GM21367 (cell line): ENCODE measurements around the gene MADD.

Experiments
- ATAC-seq: cut with Tn5 transposase; IDR thresholded peaks from one replicate; pipeline ENCODE4 v1.9.1; 2021; ENCODE audit not compliant: unreplicated experiment

The MADD gene

GRCh38 chr11:47336595-47336994, 66.7 kb downstream of the MADD start:
- ATAC-seq: no peak

DNA sequence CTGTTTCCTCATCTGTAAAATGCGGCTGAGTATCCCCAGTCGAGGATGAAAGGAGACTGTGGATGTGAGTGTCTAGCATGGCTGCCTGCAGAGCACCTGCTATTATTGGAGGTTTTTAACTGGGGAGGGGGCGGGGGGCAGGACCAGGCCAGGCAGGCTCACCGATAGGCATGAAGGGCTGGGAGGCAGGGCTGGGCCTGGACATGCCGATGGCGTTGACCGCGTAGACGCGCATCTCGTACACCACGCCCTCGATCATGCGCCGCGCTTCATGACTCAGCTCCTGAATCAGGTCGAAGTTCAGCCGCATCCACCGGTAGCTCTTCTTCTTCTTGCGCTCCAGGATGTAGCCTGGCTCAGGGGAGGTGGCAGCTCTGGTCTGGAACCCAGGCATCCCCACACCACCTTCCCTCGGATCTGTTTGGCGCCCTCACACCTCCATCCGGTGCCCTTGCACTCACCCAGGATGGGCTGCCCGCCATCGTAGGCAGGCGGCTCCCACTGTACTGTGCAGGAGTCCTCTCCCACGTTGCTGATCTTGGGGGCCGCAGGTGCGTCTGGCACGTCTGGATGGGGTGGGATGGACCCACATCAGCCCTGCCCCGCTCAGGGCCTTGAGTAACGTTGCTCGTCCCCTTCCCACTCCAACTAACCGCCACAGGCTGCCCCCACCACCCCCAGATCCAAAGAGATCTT, 67.4 kb downstream of the MADD start:
- ATAC-seq: no peak

- ATAC-seq: no peak
These were observed 68.7 kb downstream of the MADD start for GRCh38 chr11:47338396-47339241.

DNA sequence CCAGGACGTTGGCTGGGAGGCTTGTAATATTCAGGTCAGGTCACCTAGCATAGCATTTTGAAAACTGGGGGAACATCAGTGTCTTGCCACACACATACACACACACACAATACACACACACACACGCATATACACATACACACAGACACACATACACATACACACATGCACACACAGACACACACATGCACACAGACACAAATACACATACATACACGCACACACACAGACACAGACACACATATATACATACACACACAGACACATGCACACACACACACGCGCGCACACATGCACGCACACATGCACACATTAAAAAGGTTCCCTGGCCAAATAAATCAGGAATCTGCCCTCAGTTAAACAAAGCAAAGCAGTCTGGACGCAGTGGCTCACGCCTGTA, 70.1 kb downstream of the MADD start:
- no peak for ATAC-seq

- ATAC-seq: no peak
These were observed 71.2 kb downstream of the MADD start for GRCh38 chr11:47340980-47341775.

- ATAC-seq: no peak
These were observed 72.3 kb downstream of the MADD start for GRCh38 chr11:47342036-47342803.

DNA sequence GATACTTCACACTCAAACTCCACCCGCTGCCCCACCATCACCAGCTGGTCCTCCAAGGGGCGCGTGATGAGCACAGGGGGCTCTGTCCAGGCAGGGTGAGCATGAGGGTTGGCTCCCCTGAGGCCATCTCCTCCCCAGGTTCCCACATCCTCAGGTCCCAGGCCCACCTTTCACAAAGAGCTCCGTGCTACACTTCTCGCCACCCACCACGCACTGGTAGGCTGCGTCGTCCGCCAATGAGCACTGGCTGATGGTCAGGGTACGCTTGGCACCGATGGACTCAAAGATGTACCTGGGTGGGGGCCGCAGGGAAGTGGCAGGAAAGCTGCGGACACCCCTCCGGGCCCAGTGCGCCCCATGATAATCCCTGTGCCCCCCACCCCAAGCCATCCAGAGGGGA, 72.9 kb downstream of the MADD start:
- ATAC-seq: no peak

- ATAC-seq: no peak
These were observed 76.1 kb downstream of the MADD start for GRCh38 chr11:47345890-47346563.

- no peak for ATAC-seq
These were observed 77.2 kb downstream of the MADD start for GRCh38 chr11:47347137-47347536.

DNA sequence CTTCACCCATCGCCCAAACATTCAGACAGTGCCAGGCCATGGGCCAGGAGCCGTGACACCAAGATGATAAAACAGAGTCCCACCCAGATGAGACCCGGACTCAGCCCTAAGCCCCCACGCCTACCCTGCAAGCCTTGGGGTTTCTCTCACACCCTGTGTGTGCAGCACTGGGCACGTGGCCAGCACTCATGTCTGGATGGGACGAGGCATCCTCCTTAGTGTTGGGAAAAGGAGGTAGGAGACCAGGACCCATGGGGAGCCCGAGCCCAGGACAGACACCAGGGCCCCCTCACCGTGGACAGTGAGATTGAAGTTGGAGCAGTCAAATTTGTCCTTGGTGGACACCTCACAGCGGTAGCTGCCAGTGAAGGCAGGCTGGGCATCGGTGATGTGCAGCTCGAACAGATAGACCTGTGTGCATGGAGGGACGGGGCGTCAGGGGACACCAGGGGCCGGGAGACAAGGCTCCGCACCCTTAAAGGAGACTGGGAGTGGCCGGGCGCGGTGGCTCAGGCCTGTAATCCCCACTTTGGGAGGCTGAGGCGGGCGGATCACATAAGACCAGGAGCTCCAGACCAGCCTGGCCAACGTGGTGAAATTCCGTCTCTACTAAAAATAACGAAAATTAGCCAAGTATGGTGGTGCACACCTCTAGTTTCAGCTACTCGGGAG, 78.3 kb downstream of the MADD start:
- no peak for ATAC-seq

DNA sequence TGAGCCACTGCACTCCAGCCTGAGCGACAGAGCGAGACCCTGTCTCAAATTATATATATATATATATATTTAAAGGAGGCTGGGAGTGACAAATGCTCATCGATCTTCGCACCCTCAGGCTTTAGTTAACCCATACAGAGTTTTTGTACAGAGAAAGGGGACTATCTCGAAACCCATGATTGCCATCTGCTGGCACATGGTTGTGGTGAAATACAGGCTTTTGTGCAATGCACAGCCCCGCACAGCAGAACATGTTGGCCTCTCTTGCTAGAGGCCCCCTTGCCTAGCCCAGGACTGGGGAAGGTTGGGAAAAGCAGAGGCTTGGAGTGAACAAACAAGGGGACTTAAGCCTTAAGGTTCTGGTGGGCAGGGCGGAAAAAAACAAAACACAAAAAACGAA, 78.9 kb downstream of the MADD start:
- no peak for ATAC-seq

DNA sequence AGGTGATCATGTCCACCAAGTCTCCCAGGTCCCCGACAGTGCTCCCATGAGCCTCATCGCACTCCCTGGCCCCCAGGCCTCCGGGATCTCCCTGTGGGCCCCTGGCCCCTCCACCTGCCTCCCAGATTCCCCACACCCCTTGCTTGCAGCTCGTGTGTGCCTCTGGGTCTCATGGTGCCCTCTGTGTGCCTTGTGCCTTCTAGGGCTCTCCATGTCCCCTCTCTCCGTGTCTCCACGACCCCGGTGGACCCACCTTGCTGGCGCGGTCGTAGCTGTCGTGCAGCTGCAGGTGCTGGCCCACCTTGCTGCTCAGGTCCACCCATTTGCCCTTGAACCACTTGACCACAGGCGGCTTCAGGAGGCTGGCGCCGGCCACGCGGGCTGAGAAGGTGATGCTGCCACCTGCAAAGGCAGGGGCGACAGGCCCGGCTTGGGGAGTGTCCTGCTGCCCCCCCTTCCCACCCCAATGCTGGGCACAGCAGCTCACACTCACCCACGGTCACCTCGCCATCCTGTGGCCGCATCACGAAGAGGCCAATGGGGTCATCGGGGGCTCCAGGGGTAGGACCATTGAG, 79.7 kb downstream of the MADD start:
- ATAC-seq: no peak

- no peak for ATAC-seq
These were observed 80.4 kb downstream of the MADD start for GRCh38 chr11:47350315-47350714.

DNA sequence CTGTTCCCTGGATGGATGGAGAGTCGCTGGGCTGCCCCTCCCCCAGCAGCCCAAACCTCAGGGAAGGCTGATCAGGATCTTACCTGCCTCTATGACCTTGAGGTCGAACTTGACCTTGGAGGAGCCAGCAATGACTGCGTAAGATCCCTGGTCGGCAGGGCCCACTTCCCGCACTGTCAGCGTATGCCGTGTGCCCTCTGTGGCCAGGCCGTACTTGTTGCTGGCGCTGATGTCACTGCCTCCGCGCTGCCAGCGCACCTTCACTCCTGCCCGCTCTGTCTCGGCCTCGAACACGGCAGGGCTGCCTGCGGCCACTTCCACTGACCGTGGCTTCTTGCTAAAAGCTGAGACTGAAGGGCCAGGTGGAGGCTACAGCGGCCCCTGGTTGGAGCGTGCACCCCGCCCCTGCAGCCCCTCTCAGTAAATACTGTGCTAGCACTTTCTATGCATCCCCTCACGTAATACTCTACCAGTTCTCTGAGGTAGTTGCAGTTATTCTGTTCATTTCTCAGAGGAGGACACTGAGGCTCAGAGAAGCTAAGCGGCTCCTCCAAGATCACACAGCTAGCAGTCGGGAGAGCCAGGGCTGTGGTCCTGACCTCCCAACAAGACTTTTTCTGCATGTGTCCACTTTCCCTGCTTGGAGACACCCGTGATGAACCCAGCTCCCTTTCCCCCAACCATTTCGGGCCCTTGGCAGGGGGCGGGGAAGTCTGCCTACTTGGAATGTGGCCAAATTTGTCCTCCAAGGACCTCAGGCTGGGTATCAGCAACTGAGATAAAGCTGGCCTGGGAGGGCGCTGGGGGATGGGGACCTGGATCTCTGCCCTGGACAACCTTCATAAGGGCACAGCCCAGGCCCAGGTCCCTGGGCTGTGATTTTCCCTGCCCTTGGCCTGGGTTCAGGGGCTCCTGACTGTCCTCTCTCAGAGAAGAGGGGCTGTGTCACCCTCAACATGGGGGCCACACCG, 81.5 kb downstream of the MADD start:
- ATAC-seq: no peak

DNA sequence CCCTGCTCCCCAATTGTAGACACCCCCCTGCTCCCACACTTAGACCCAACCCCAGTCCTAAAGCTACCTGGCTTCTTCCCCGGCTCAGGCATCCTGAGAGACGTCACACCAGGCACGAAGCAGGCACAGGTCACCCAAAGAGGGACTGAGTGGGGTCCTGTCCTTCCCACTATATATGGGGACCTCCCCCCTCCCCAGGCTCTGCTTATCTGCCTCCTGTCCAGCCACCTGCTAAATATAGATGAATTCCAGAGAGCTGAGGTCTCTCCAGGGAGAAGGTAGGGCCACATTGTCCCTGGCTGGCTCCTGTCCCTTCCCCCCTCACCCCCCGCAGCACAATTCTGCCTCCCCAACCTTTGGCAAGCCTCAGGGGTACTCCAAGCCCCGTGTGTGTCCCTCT, 82.6 kb downstream of the MADD start, which contains the start of gene MYBPC3:
Gene MYBPC3, minus strand, starts transcription at position 147 of the 400 bp plus-strand sequence. Its CDS starts 55 bp downstream, at position 92.
- no peak for ATAC-seq

GRCh38 chr11:47353978-47354774, 84.2 kb downstream of the MADD start:
- ATAC-seq: no peak

DNA sequence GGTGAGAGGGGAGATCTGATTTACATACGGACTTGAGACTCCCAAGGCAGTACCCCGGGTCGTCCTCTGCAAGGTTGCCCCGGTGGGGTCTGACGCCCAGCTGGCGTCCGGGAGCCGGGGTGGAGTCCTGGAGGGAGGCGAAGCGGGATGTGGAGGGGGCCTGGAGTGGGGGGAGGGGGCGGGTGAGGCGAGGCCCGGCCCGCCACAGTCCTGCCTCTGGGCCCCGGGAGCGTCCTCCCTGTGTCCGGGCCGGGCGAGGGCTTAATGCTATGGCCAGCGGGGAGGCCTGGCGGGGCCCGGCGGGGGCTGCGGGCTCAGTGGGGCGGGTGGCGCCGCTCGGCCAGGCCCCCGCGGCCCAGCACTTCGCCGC, 85.0 kb downstream of the MADD start:
- no peak for ATAC-seq
